Measurements from ENCODE around the gene MYO10.
"Not testable (repeated sequence)": the region's sequence is repeated elsewhere in the genome, so short reads cannot be mapped to it uniquely, and the experiment has no call there.

Gene MYO10

DNA sequence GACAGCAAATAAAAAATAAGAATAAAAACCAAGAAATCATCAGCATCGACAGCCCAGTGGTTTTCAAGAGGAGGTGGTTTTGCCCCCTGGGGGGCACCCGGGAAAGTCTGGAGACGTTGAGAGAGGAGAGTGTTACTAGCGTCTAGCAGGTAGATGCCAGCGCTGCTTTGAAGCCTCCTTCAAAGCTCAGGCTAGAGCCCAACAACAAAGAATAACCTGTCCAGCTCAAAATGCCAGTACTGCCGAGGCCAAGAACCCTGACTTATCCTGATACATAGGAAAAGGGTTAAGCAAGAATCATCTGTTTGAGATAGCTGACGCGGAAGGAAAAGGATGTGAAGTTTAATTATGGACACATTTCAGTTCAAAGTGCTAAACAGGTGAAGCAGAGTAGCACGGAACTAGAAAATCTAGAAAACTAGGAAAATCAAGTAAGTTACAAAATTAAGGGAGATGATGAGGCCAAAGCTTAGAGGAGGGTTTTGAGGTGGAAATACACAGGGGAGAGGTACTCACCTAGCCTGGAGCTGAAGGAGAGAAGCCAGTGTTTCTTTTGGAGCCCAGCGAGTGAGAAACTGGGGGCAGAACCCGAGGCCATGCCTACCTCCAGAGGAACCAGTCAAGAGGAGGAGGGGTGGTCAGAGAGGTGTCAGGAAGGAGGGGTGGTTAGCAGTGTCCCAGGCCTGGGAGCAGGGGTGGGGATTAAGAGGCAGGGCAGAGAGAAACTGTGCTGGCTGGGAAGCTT, 198.3 kb downstream of the MYO10 start:
- peak in 1 of 2 experiments; percentile 24 for DNase-seq

DNA sequence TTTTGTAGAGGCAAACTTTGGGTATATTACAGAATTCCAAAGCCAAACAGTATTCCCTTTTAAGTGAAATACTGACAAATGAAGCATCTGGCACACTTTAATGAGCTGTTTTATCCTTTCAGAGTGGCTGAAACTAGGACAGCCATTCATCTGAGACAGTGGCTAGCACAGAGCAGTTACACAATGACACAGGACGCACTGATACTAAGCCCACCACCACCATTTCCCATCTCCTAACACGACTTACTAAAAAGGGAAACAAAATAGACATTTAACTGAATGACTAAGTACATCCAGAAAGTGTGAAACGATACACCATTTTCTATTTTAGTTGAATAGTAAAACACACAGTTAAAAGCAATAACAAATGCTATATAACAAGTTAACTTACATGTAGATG, 198.9 kb downstream of the MYO10 start:
- DNase-seq: peak; percentile 79 to 86

DNA sequence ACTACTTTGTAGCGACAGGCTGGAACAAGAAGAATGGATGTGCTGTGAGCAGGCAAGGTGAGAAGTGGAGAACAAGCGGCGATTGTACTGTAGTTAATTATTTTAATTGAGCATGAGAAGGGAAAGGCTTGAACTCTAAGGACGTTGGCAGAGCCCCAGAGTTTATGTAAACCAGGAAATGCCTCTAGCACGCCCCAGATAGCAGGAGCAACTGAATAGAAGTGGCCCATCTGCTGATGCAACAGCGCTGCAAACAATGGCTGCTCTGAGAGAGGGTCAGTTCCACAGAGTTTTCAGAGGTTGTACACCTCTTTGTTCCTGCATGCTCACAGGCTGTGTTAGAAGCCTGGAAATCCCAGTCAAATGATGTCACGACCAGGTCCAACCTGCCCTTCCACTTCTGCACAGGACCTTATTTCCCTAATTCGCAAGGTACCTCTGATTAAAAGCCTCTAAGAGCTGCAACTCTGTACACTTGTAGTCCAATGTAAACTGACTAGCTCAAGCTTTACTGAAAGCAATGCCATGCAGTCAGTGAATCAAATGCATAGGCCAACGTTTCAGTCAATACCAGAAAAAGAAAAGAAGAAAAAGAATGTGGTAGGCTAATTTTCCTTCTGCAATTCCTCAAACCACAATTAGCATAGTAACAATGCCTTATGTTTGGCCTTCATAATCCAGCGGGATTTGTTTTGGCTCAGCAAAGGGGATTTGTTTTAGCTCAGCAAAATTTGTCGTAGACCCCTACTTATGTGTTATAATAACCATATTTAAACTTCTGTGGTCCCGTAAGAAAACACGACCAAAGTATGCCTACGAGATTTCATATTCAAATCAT, 199.7 kb downstream of the MYO10 start:
- peak; percentile 77 to 90 for DNase-seq

- no peak for DNase-seq
Observed at GRCh38 chr5:16735101-16736060, 200.7 kb downstream of the MYO10 start.

- no peak for DNase-seq
Observed at GRCh38 chr5:16733331-16734006, 202.6 kb downstream of the MYO10 start.

DNA sequence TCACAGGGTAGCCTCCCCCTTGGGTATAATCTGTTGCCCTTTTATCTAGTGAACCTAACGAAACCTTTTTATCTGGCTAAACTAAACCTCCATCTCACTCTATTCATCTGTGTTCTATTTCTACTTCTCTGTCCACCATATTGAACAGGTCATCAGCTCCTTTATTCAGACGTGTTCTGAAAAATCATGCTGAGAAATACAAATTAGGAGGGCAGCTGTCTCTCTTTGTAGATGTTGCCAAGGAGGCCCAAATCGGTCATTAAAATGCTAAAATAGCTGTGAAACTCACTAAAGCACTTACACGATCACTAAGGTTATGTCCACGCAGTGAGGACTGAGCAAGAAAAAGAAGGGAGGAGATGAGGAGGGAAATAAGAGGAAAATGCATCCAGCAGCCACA, 203.7 kb downstream of the MYO10 start:
- no peak for DNase-seq

DNA sequence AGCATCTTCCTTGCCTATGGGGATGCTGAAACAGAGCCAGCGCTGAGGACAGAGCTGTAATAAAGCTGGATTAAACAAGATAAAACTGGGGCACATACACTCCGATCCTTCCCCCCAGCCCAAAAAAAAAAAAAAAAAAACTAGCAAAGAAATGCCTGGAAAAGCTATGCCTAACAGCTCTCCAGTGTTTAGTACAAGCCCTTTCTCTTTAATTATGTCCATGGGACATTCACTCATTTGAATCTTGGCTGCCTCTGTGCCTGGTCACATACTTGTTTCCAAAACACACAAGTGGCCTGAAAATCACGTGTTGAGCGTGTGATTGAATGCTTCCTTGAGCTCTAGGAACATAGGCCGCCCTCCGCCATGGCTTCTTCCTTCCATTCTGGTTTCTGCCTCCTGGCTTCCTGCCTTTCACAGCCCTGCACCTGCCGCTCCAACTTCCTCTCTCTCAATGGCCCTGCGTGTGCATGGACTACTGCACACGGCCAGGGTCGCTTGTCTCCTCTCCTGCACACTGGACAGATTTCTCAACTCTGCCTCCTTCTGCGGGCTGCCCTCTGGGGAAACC, 208.2 kb downstream of the MYO10 start:
- DNase-seq: no peak

GRCh38 chr5:16726538-16726946, 209.5 kb downstream of the MYO10 start:
- no peak for DNase-seq

DNA sequence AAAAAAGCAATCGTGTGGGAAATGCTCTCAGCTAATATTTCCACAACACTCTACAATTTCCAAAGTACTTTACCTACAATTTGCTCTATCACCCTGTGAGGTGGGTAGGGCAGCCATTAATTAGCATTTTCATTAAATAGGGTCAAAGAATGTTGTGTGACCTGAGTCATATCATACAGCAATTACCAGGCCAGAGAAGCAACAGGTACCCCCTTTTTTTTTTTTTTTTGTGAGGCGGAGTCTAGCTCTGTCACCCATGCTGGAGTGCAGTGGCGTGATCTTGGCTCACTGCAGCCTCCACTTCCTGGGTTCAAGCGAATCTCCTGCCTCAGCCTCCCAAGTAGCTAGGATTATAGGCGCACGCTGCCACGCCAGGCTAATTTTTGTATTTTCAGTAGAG, 210.5 kb downstream of the MYO10 start:
- DNase-seq: no peak

DNA sequence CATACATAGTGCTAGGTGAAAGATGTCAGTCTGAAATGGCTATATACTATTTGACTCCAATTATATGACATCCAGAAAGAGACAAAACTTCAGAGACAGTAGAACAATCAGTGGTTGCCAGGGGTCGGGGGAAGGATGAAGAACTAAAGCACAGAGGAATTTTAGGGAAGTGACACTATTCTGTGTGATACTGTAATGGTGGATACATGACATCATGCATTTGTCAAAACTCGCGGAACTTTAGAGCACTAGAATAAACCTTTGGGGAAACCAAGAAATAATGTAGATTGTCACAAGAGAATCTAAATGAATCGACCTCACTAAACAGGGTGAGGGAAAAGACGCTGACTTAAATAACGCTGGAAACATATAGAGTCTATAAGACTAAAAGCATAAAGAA, 212.3 kb downstream of the MYO10 start:
- no peak for DNase-seq

DNA sequence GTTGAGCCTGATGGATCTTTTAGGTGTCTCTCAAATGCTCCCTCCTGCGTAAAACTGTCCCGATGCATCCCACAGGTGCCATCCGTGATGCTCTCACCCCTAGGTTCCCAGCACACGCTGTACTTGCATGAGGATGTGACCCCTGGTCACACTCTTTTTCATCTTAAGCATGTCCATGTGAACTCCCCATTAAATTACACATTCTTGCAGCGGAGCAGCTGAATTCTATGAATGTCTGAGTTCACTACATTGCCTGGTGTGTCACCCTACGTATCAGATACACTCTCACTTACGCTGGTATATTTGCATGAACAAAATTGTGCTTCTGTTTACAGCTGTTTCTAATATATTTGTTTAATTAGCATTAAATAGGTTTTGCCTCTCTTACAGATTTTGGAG, 214.0 kb downstream of the MYO10 start:
- no peak for DNase-seq

- DNase-seq: no peak
Observed at GRCh38 chr5:16721151-16722096, 214.7 kb downstream of the MYO10 start.

DNA sequence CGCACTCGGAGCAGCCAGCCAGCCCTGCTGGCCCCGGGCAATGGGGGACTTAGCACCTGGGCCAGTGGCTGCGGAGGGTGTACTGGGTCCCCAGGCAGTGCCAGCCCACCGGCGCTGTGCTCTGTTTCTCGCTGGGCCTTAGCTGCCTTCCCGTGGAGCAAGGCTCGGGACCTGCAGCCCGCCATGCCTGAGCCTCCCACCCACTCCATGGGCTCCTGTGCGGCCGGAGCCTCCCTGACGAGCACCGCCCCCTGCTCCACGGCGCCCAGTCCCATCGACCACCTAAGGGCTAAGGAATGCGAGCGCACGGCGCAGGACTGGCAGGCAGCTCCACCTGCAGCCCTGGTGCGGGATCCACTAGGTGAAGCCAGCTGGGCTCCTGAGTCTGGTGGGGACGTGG, 218.1 kb downstream of the MYO10 start:
- DNase-seq: not testable (repeated sequence)

DNA sequence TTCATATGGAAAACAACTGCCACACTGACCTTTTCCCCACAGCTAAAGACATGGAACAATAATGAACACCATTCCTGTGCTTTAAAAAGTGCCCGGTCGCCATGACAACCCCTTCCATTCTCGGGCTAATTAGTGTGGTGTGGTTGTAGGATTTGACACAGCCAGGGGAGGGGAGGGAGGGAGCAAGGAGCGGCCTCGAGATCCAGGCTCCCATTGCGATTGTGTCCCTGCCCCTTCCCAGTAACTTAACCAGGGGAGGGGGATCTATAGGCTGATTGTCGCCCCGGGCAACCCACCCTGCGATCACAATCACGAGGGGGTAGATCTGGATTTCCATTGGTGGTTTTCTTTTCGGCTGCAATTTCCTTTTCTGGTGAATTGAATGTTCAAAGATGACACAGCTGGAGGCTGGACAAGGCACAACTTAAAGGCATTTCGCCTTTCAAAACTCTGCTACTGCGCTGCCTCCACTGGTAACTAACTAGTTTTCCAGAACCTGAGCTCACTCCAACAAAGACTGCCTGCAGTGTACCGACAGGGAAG, 222.6 kb downstream of the MYO10 start:
- peak; percentile 80 to 86 for DNase-seq

- DNase-seq: no peak
Observed at GRCh38 chr5:16712620-16713019, 223.5 kb downstream of the MYO10 start.

DNA sequence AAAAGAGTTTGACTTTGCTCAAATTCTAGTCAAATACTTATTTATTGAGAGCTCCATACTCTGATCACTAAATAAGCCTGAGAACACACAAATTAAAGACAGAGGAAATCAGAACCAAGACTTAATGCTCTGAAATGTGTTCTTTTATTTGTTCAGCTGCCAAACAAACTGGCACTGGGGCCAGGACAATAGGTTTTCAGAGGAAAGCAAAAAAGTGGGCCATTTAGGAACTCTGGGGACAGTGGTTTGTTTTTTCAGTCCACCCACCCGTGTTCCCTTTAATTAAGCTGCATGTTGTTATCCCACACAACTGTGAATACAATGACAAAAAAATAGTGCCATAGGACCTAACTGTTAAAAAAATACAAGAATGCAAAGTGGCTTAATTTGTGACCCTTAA, 223.9 kb downstream of the MYO10 start:
- no peak for DNase-seq

DNA sequence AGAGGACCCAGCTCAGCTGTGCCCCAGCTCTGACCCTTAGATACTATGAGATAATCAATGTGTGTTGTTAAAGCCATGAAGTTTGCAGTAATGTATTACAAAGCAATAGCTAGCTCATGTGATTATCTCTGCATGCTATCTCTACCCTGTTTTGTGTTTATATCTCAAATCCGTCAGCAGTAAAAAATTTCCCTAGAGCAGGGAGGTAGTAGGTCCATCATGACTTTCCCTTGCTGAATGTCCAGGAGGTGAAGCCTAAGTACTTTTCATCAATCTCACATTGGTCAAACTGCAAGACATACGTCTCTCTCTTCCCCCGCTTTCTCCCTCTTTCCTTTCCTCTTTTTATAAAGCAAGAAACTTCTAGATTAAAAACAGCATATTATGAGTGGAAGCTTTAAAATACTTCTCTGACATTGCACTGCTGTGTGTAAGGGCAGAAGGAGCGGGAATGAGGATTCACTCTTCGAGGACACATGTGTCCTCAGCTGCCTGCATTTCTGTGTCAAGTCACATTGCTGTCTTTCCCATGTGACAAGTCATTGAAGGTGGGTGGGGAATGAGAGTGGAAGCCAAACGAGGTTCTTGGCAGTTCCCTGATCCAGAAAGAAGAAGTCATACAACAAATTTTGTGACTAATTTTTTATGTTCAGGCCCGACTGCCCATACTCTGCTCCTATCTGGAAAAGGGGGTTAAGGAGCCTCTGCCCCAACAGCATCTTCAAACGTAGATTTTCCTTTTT, 226.2 kb downstream of the MYO10 start:
- DNase-seq: no peak

DNA sequence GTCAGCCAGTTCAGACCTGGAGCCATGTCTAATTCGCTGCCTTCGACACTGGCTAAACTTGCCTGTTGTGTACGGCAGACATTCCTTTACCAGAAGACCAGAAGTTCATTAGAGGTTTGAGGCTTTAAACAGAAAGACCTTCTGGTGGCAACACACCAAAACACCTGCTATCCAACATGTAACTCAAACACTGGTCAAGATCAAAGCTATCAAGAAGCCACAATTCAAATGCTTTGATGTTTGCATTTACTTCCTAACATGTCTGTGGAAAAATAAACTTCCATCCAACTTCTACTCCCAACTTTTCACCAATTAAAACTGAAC, 228.3 kb downstream of the MYO10 start:
- no peak for DNase-seq

GRCh38 chr5:16707168-16707868, 228.8 kb downstream of the MYO10 start:
- no peak for DNase-seq

Measured in NCI-H524 (cell line).